Endodermal cell (in vitro differentiated cells): Measurements from ENCODE around the gene TBC1D24. TPM values are rescaled to one million over a fixed set of nuclear protein-coding genes. Genes with fewer than 3 reads are reported as not detected.

ENCODE experiments used
- DNase-seq: peaks from one replicate; pipeline ENCODE4 v3.0.0-alpha.2; 2017
- H3K27ac ChIP-seq: 2 replicates; pipeline ENCODE4 v1.5.1; 2013; ENCODE audit warnings: mild to moderate bottlenecking, low read depth, low read length, moderate library complexity
- H3K27me3 ChIP-seq: 2 replicates; pipeline ENCODE4 v1.6.1; 2013; ENCODE audit warnings: mild to moderate bottlenecking, low read length, moderate library complexity; ENCODE audit not compliant: insufficient read depth, control insufficient read depth, poor library complexity, severe bottlenecking
- H3K36me3 ChIP-seq: 2 replicates; pipeline ENCODE4 v1.7.0; 2013; ENCODE audit warnings: mild to moderate bottlenecking, low read length, moderate library complexity; ENCODE audit not compliant: control insufficient read depth, insufficient read depth
- H3K4me1 ChIP-seq: one replicate; pipeline ENCODE4 v1.7.0; 2013; ENCODE audit warnings: low read length; ENCODE audit not compliant: control insufficient read depth, insufficient read depth
- H3K4me3 ChIP-seq: 2 replicates; pipeline ENCODE4 v1.5.1; 2013; ENCODE audit warnings: mild to moderate bottlenecking, low read length, moderate library complexity
- H3K9ac ChIP-seq: 2 replicates; pipeline ENCODE4 v1.6.1; 2013; ENCODE audit warnings: mild to moderate bottlenecking, low read length, moderate library complexity; ENCODE audit not compliant: poor library complexity, severe bottlenecking; ENCODE audit errors: extremely low read depth
- H3K9me3 ChIP-seq: 2 replicates; pipeline ENCODE4 v1.6.1; 2013; ENCODE audit warnings: mild to moderate bottlenecking, low read length, moderate library complexity; ENCODE audit not compliant: control insufficient read depth
- H3K27ac Mint-ChIP-seq: 2 replicates; pipeline ENCODE4 v1.8.0; 2020; ENCODE audit warnings: mixed read lengths
- H3K27me3 Mint-ChIP-seq: 2 replicates; pipeline ENCODE4 v1.8.0; 2021; ENCODE audit warnings: mild to moderate bottlenecking, mixed read lengths; ENCODE audit not compliant: insufficient read depth
- H3K36me3 Mint-ChIP-seq: 2 replicates; pipeline ENCODE4 v1.8.0; 2020; ENCODE audit warnings: low read depth, mixed read lengths
- H3K4me1 Mint-ChIP-seq: 2 replicates; pipeline ENCODE4 v1.8.0; 2020; ENCODE audit warnings: mixed read lengths
- H3K4me3 Mint-ChIP-seq: 2 replicates; pipeline ENCODE4 v1.8.0; 2020; ENCODE audit warnings: mild to moderate bottlenecking, moderate library complexity, mixed read lengths
- H3K9me3 Mint-ChIP-seq: 2 replicates; pipeline ENCODE4 v1.8.0; 2020; ENCODE audit warnings: mild to moderate bottlenecking, mixed read lengths
- WGBS, 2 experiments: methylation state at CpG; one replicate each; pipeline versions ENCODE4 v1.1.5 to v1.1.7; 2013; ENCODE audit warnings: missing lambda C conversion rate in 2 of 2, mixed read lengths in 1 of 2; ENCODE audit not compliant: insufficient coverage in 1 of 2, insufficient read length in 1 of 2; 5-methylcytosine and 5-hydroxymethylcytosine counted together
- total RNA-seq, 2 donors: library from RNA; stranded (reverse); fragmentation: NEBNext Ultra II Directional in 1 of 2; extraction: Animal tissue kit (Norgen Biotek cat#: 25700) in 1 of 2; gene quantifications; 2 replicates in 1 of 2; 3 replicates in 1 of 2; pipeline ENCODE4 v1.2.1, GENCODE V29; 2021
- TF ChIP-seq, protein P1 (sequence below): fragments of 200-600 bp; sonication (generic); conservative IDR thresholded peaks from 2 replicates; pipeline ENCODE4 v1.5.0; 2021; ENCODE audit warnings: antibody characterized with exemption, mild to moderate bottlenecking

TBC1D24 gene
- total RNA-seq, 2 donors from 2014 or later, result 15.7 to 19.4 TPM

DNA sequence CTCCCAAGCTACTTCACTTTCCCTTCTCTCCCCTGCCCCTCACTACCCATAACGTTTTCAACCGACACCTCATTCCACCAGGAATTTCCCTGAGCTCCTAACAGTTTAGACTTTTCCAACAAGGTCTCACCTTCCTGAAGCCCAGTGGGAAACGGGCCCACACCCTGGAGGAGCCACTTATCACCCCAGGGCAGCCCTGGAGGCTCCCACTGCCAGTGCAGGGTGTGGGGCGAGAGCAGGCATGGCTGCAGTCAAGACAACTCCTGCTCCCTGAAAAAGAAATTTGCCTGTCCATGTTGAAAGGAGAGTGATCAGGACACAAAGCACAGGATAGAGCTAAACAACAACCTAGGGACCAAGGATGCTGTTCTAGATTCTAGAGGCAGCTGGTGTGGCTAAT lies 47.4 kb upstream of the TBC1D24 start:
- Histone ChIP-seq H3K4me3 (no peak overlapping the region), H3K36me3 (peaks cover 18% of the 10 kb centered on the region), H3K27me3 (no peaks in the 10 kb centered on the region), H3K9me3 (no peaks in the 10 kb centered on the region), H3K4me1 (peaks cover 9% of the 10 kb centered on the region), H3K9ac (no peak overlapping the region), H3K27ac (no peak overlapping the region)
- no peak for DNase-seq
- WGBS, 2 experiments, result 84 to 100% methylated on average over 4 of the region's 4 CpGs
- H3K4me3 Mint-ChIP-seq, result peak overlapping the region; percentile 75
- no peaks in the 10 kb centered on the region for H3K9me3 Mint-ChIP-seq
- TF ChIP-seq, protein P1, sequence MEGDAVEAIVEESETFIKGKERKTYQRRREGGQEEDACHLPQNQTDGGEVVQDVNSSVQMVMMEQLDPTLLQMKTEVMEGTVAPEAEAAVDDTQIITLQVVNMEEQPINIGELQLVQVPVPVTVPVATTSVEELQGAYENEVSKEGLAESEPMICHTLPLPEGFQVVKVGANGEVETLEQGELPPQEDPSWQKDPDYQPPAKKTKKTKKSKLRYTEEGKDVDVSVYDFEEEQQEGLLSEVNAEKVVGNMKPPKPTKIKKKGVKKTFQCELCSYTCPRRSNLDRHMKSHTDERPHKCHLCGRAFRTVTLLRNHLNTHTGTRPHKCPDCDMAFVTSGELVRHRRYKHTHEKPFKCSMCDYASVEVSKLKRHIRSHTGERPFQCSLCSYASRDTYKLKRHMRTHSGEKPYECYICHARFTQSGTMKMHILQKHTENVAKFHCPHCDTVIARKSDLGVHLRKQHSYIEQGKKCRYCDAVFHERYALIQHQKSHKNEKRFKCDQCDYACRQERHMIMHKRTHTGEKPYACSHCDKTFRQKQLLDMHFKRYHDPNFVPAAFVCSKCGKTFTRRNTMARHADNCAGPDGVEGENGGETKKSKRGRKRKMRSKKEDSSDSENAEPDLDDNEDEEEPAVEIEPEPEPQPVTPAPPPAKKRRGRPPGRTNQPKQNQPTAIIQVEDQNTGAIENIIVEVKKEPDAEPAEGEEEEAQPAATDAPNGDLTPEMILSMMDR, result no peak
- peaks cover 5% of the 10 kb centered on the region for H3K27me3 Mint-ChIP-seq
- peaks cover 18% of the 10 kb centered on the region for H3K4me1 Mint-ChIP-seq
- peaks cover 6% of the 10 kb centered on the region for H3K36me3 Mint-ChIP-seq
- H3K27ac Mint-ChIP-seq, result no peak overlapping the region

DNA sequence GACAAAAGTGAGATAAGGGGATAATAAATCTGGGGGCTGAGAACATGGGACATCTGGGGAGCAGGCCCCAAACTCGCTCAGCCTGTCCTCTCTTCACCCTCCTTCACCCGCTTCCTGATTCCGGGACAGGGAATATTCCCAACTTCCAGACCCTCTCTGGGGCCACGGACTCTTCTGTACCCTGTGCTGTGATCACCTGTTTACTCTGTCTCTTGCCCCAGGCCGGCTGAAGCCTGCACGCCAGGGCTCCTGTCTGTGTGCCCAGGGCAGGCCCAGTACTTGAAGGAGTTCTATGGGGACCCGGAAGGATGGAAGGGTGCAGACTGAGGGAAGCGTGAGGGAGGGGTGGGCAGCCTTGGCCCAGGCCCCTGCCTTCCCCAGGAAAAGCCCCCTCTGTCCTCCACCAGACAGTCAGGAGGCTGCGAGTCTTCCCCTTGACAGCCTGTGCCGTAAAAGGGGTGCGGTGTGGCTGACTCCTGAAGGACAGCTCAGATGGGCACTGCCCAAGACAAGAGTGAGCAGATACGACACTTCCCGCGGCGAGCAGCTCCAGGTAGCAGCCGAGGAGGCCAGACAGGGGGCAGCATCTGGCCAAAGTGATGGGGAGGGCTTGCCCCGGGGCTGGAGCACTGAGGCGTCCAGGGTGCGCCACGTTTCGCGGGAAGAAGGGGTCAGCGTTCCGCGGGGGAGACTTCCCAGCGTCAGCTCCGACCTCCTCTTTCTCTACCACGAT lies 46.7 kb upstream of the TBC1D24 start:
- H3K27ac Mint-ChIP-seq, result peak overlapping the region; percentile 84
- Histone ChIP-seq H3K9ac (peak overlapping the region; percentile 68), H3K9me3 (no peaks in the 10 kb centered on the region), H3K36me3 (peaks cover 25% of the 10 kb centered on the region), H3K4me3 (peak overlapping the region; percentile 77), H3K27me3 (no peaks in the 10 kb centered on the region), H3K27ac (peak overlapping the region; percentile 66), H3K4me1 (peaks cover 9% of the 10 kb centered on the region)
- DNase-seq, result peak; percentile 85
- no peaks in the 10 kb centered on the region for H3K9me3 Mint-ChIP-seq
- WGBS, 2 experiments, result 34 to 52% methylated on average over 12 to 28 of the region's 28 CpGs
- peaks cover 11% of the 10 kb centered on the region for H3K36me3 Mint-ChIP-seq
- peaks cover 18% of the 10 kb centered on the region for H3K4me1 Mint-ChIP-seq
- H3K27me3 Mint-ChIP-seq, result peaks cover 5% of the 10 kb centered on the region
- H3K4me3 Mint-ChIP-seq, result peak overlapping the region; percentile 75
- TF ChIP-seq, protein P1, result peak; percentile 64

DNA sequence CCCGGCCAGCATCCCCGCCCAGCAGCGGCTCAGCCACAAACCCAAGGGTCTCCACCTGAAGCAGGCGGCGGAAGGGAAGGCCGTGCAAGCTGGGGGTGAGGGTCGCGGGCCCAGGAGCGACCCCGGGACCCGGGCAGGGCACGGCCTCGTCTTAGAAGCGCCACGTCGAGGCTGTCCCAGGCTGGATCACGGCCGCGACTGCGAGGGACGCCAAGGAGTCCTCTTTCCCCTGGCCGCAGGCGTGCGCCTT lies 46.2 kb upstream of the TBC1D24 start:
- H3K4me1 Mint-ChIP-seq, result peaks cover 18% of the 10 kb centered on the region
- WGBS, 2 experiments, result 1 to 4% methylated on average over 12 to 24 of the region's 24 CpGs
- no peak for DNase-seq
- peak overlapping the region; percentile 84 for H3K27ac Mint-ChIP-seq
- H3K27ac ChIP-seq, result peak overlapping the region; percentile 66
- H3K36me3 ChIP-seq, result peaks cover 30% of the 10 kb centered on the region
- TF ChIP-seq, protein P1, result peak; percentile 30
- H3K4me1 ChIP-seq, result peaks cover 9% of the 10 kb centered on the region
- H3K27me3 Mint-ChIP-seq, result peaks cover 5% of the 10 kb centered on the region
- peak overlapping the region; percentile 68 for H3K9ac ChIP-seq
- no peaks in the 10 kb centered on the region for H3K9me3 Mint-ChIP-seq
- H3K4me3 Mint-ChIP-seq, result peak overlapping the region; percentile 75
- H3K27me3 ChIP-seq, result no peaks in the 10 kb centered on the region
- no peaks in the 10 kb centered on the region for H3K9me3 ChIP-seq
- H3K4me3 ChIP-seq, result peak overlapping the region; percentile 77
- H3K36me3 Mint-ChIP-seq, result peaks cover 16% of the 10 kb centered on the region
